ENCODE measurements around the gene CAMTA1.

Gene CAMTA1

GRCh38 chr1:7063981-7064380 lies 278.7 kb downstream of the CAMTA1 start:
- H3K79me2 ChIP-seq (ENCODE audit: low read length) = no peaks in the 10 kb centered on the region
- TF ChIP-seq CTCF (IDR thresholded peaks at IDR 0.05; ENCODE audit: low read length) (no peak), EZH2phosphoT487 (IDR thresholded peaks at IDR 0.05; ENCODE audit: low read length) (no peak), EZH2 (optimal IDR thresholded peaks at IDR 0.05; ENCODE audit: low read depth, low read length) (no peak)
- no peak for DNase-seq

GRCh38 chr1:7068552-7068951 lies 283.3 kb downstream of the CAMTA1 start:
- Histone ChIP-seq H2AFZ (ENCODE audit: low read length) (no peak overlapping the region), H3K4me1 (ENCODE audit: low read length) (no peaks in the 10 kb centered on the region), H3K4me2 (ENCODE audit: low read depth, low read length) (no peak overlapping the region), H4K20me1 (ENCODE audit: insufficient read depth, low read length) (no peaks in the 10 kb centered on the region), H3K27ac (ENCODE audit: low read length) (no peak overlapping the region), H3K79me2 (ENCODE audit: low read length) (no peaks in the 10 kb centered on the region), H3K9me3 (replicated peaks; ENCODE audit: insufficient read depth, low read length) (no peaks in the 10 kb centered on the region), H3F3A (ENCODE audit: insufficient read depth, low read length) (no peaks in the 10 kb centered on the region), H3K9me2 (replicated peaks; ENCODE audit: insufficient read depth, low read length) (no peaks in the 10 kb centered on the region), H3K9ac (ENCODE audit: low read length) (no peak overlapping the region), H3K36me3 (replicated peaks; ENCODE audit: insufficient read depth, low read length) (no peaks in the 10 kb centered on the region), H3K4me3 (ENCODE audit: low read length) (no peak overlapping the region), H3K27me3 (replicated peaks; ENCODE audit: insufficient read depth, low read length) (peaks cover 94% of the 10 kb centered on the region)
- no peak for TF ChIP-seq CTCF (IDR thresholded peaks at IDR 0.05; ENCODE audit: low read length)
- TF ChIP-seq EZH2 (optimal IDR thresholded peaks at IDR 0.05; ENCODE audit: low read depth, low read length) = no peak
- TF ChIP-seq EZH2phosphoT487 (IDR thresholded peaks at IDR 0.05; ENCODE audit: low read length) = no peak
- DNase-seq = no peak

More at GRCh38 chr1:7063981-7064380, 278.7 kb downstream of the CAMTA1 start:
- Histone ChIP-seq H3K27ac (ENCODE audit: low read length) (no peak overlapping the region), H3K4me2 (ENCODE audit: low read depth, low read length) (no peak overlapping the region), H3K4me3 (ENCODE audit: low read length) (no peak overlapping the region), H3K9ac (ENCODE audit: low read length) (no peak overlapping the region), H3K4me1 (ENCODE audit: low read length) (no peaks in the 10 kb centered on the region), H4K20me1 (ENCODE audit: insufficient read depth, low read length) (no peaks in the 10 kb centered on the region), H3K9me3 (replicated peaks; ENCODE audit: insufficient read depth, low read length) (no peaks in the 10 kb centered on the region), H3F3A (ENCODE audit: insufficient read depth, low read length) (no peaks in the 10 kb centered on the region), H3K9me2 (replicated peaks; ENCODE audit: insufficient read depth, low read length) (no peaks in the 10 kb centered on the region), H3K27me3 (replicated peaks; ENCODE audit: insufficient read depth, low read length) (peaks cover 98% of the 10 kb centered on the region), H2AFZ (ENCODE audit: low read length) (no peak overlapping the region), H3K36me3 (replicated peaks; ENCODE audit: insufficient read depth, low read length) (no peaks in the 10 kb centered on the region)

GRCh38 chr1:7069931-7070330 lies 284.7 kb downstream of the CAMTA1 start:
- no peak for DNase-seq
- H3K36me3 ChIP-seq (replicated peaks; ENCODE audit: insufficient read depth, low read length) = no peaks in the 10 kb centered on the region
- no peak overlapping the region for H3K9ac ChIP-seq (ENCODE audit: low read length)
- H3F3A ChIP-seq (ENCODE audit: insufficient read depth, low read length) = no peaks in the 10 kb centered on the region
- H3K27ac ChIP-seq (ENCODE audit: low read length) = no peak overlapping the region
- no peaks in the 10 kb centered on the region for H3K9me2 ChIP-seq (replicated peaks; ENCODE audit: insufficient read depth, low read length)
- peaks cover 90% of the 10 kb centered on the region for H3K27me3 ChIP-seq (replicated peaks; ENCODE audit: insufficient read depth, low read length)
- no peak overlapping the region for H2AFZ ChIP-seq (ENCODE audit: low read length)
- peak overlapping the region; percentile 19; the same call in 1 of the 2 replicates for H3K4me2 ChIP-seq (ENCODE audit: low read depth, low read length)
- H4K20me1 ChIP-seq (ENCODE audit: insufficient read depth, low read length) = no peaks in the 10 kb centered on the region
- H3K4me1 ChIP-seq (ENCODE audit: low read length) = no peaks in the 10 kb centered on the region
- H3K4me3 ChIP-seq (ENCODE audit: low read length) = peak overlapping the region; percentile 8; the same call in 1 of the 2 replicates
- no peaks in the 10 kb centered on the region for H3K79me2 ChIP-seq (ENCODE audit: low read length)
- no peak for TF ChIP-seq EZH2phosphoT487 (IDR thresholded peaks at IDR 0.05; ENCODE audit: low read length)
- H3K9me3 ChIP-seq (replicated peaks; ENCODE audit: insufficient read depth, low read length) = no peaks in the 10 kb centered on the region

GRCh38 chr1:7070389-7071029 lies 285.3 kb downstream of the CAMTA1 start:
- Histone ChIP-seq H3K4me1 (ENCODE audit: low read length) (no peaks in the 10 kb centered on the region), H3K9ac (ENCODE audit: low read length) (no peak overlapping the region), H3K79me2 (ENCODE audit: low read length) (no peaks in the 10 kb centered on the region), H3K27ac (ENCODE audit: low read length) (no peak overlapping the region), H2AFZ (ENCODE audit: low read length) (no peak overlapping the region), H3K9me3 (replicated peaks; ENCODE audit: insufficient read depth, low read length) (no peaks in the 10 kb centered on the region), H3K36me3 (replicated peaks; ENCODE audit: insufficient read depth, low read length) (no peaks in the 10 kb centered on the region), H4K20me1 (ENCODE audit: insufficient read depth, low read length) (no peaks in the 10 kb centered on the region), H3F3A (ENCODE audit: insufficient read depth, low read length) (no peaks in the 10 kb centered on the region), H3K4me3 (ENCODE audit: low read length) (peak overlapping the region; percentile 8; the same call in 1 of the 2 replicates), H3K27me3 (replicated peaks; ENCODE audit: insufficient read depth, low read length) (peaks cover 84% of the 10 kb centered on the region), H3K4me2 (ENCODE audit: low read depth, low read length) (peak overlapping the region; percentile 19; the same call in 1 of the 2 replicates), H3K9me2 (replicated peaks; ENCODE audit: insufficient read depth, low read length) (no peaks in the 10 kb centered on the region)
- no peak for TF ChIP-seq EZH2phosphoT487 (IDR thresholded peaks at IDR 0.05; ENCODE audit: low read length)
- peak; percentile 86 for TF ChIP-seq CTCF (IDR thresholded peaks at IDR 0.05; ENCODE audit: low read length)
- no peak for TF ChIP-seq EZH2 (optimal IDR thresholded peaks at IDR 0.05; ENCODE audit: low read depth, low read length)
- DNase-seq = peak; percentile 71
